Uterus (tissue), 4 donors: Measurements from ENCODE around the gene BLMH. TPM values are rescaled to one million over a fixed set of nuclear protein-coding genes. Genes with fewer than 3 reads are reported as not detected.

Experiments used
- DNase-seq, 2 donors: peaks; one replicate each; pipeline ENCODE4 v3.0.0-alpha.2; 2019 to 2020
- H3K27ac ChIP-seq, 2 donors: fragments of 200-600 bp; sonication (generic); 1 replicate in 1 of 2; 2 replicates in 1 of 2; pipeline ENCODE4 v1.5.1; 2016 to 2018
- H3K27me3 ChIP-seq, 2 donors: fragments of 200-600 bp; sonication (generic); one replicate each; pipeline ENCODE4 v1.5.1; 2018 to 2019; ENCODE audit warnings: control low read depth in 1 of 2
- H3K36me3 ChIP-seq, 2 donors: fragments of 200-600 bp; sonication (generic); one replicate each; pipeline ENCODE4 v1.5.1; 2019; ENCODE audit warnings: control low read depth in 1 of 2
- H3K4me1 ChIP-seq, 2 donors: fragments of 200-600 bp; sonication (generic); one replicate each; pipeline ENCODE4 v1.5.1; 2018 to 2019; ENCODE audit warnings: control low read depth in 1 of 2
- H3K4me3 ChIP-seq, 2 donors: fragments of 200-600 bp; sonication (generic); 1 replicate in 1 of 2; 2 replicates in 1 of 2; pipeline ENCODE4 v1.5.1; 2018 to 2019; ENCODE audit warnings: mild to moderate bottlenecking in 1 of 2
- H3K9me3 ChIP-seq, 2 donors: fragments of 200-600 bp; sonication (generic); one replicate each; pipeline ENCODE4 v1.5.1; 2019; ENCODE audit warnings: control low read depth in 1 of 2
- CTCF ChIP-seq, 4 experiments: fragments of 200-600 bp in 2 of 4; fragments of 450-650 bp in 2 of 4; sonication (generic) in 2 of 4; IDR thresholded peaks; one replicate each; pipeline ENCODE4 v1.5.1; 2016 to 2019; ENCODE audit warnings: antibody characterized with exemption in 4 of 4, mild to moderate bottlenecking in 2 of 4, moderate library complexity in 1 of 4
- POLR2A ChIP-seq, 2 donors: fragments of 450-650 bp; IDR thresholded peaks; one replicate each; pipeline ENCODE4 v1.6.1; 2016; ENCODE audit warnings: antibody characterized with exemption in 2 of 2, mild to moderate bottlenecking in 1 of 2, moderate library complexity in 1 of 2
- intact Hi-C: fragments of 100-400 bp; cut with DNase I; formaldehyde crosslinking; loops from one replicate; pipeline ENCODE4 v1.15.1; 2023; ENCODE audit warnings: low total_unique reads
- total RNA-seq, 4 donors: library from RNA; depleted of rRNA in 3 of 4; stranded (reverse); fragments of >200 nt in 3 of 4; gene quantifications; one replicate each; pipeline versions ENCODE4 v1.1.0 to v1.2.4, GENCODE V29; 2014 to 2023
- donor health status: DM: yes; HTN: yes; CAD: no.

BLMH gene
- total RNA-seq, 4 donors from 2014 or later: 13.6 to 68.8 (median 33.3) TPM

DNA sequence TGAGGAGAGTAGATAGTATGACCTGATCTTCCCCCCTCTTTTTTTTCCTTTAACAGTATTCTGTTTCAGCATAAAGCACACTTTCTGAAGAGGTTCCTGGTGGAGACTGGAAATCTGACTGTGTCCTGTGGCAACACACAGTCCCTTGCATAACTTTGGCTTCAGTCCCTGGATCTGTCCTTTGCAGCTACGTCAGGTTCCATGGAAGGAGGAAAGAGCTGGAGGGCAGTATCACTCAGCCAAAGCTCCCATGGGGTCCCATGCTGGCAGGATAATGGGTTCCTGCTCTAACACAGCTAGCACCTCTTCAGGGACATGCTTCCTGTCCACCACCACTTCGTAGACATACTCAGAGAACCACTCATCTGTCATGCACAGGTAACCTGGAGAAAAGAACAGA is 43.0 kb downstream of the BLMH start:
- Histone ChIP-seq H3K4me3 (no peak overlapping the region), H3K27me3 (no peaks in the 10 kb centered on the region), H3K36me3 (no peaks in the 10 kb centered on the region), H3K4me1 (no peaks in the 10 kb centered on the region), H3K9me3 (no peaks in the 10 kb centered on the region), H3K27ac (no peak overlapping the region)
- TF ChIP-seq POLR2A (IDR thresholded peaks at IDR 0.05): no peak
- no peak for TF ChIP-seq CTCF (IDR thresholded peaks at IDR 0.05)
- no peak for DNase-seq
- intact Hi-C loops: no loop called here

DNA sequence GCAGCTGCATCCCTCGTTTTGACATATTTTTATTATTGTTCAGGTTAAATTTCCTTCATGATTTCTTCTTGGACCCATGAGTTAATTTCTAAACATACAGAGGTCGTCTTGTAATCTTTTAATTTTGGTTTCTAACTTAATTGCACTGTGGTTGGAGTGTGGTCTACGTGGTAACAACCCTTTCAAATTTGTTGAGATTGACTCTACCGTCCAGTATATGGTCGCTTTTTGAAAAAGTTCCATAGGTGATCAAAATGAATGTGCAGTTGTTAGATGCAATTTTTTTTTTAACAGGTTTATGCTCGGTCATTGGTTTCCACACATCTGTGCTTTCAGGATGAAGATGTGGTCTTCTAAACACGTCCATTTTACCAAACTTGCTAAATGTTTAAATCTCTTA is 45.3 kb downstream of the BLMH start:
- Histone ChIP-seq H3K4me3 (no peak overlapping the region), H3K27me3 (no peaks in the 10 kb centered on the region), H3K36me3 (no peaks in the 10 kb centered on the region), H3K4me1 (no peaks in the 10 kb centered on the region), H3K27ac (no peak overlapping the region), H3K9me3 (no peaks in the 10 kb centered on the region)
- intact Hi-C loops: no loop called here
- no peak for DNase-seq
- TF ChIP-seq CTCF (IDR thresholded peaks at IDR 0.05) (no peak), POLR2A (IDR thresholded peaks at IDR 0.05) (no peak)

DNA sequence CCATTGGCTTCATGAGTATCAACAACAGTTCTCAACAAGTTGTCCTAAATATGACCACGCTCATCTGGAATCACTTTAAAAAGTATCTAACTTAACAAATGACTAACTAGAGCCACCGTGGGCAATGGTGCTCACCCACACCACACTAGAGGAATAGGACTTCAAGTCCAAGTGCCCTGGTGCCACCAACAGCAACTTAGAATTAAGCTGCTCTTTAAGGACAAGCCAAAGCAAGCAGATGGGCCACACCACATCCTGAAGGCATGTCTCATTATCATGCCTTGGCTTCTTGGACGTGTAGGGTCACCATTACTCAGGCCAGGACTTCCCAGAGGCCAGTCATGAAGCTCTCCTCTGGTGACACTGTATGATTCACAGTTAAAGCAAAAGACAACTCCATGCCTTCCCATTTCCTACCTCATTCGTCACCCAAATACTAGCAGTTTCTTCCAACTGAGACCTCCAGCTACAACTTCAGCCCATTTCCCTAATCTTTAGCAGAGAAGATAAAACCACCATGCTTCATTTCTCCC is 46.8 kb downstream of the BLMH start:
- peaks cover 0 to 2% of the 10 kb centered on the region in 2 donors for H3K27me3 ChIP-seq
- H3K4me1 ChIP-seq: no peaks in the 10 kb centered on the region
- no peak overlapping the region for H3K27ac ChIP-seq
- intact Hi-C loops: no loop called here
- no peak overlapping the region for H3K4me3 ChIP-seq
- no peak for DNase-seq
- TF ChIP-seq CTCF (IDR thresholded peaks at IDR 0.05): no peak
- no peak for TF ChIP-seq POLR2A (IDR thresholded peaks at IDR 0.05)
- no peaks in the 10 kb centered on the region for H3K36me3 ChIP-seq
- H3K9me3 ChIP-seq: no peaks in the 10 kb centered on the region

DNA sequence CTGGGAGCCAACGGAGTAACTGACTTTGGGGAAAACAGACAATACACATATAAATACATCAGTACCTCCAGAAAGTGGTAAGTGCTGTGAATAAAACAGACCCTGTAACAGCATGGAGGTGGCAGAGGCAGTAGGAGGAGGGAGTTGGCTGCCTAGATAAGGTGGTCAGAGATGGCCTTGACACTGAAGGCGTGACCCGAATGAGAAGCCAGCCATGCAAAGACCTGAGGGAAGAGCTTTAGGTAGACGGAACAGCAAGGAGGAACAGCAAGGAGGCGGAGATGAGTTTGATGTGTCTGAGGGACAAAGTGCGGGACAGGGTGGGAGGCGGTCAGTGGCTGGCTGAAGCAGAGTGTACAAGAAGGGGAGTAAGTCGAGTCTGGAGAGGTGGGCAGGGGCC is 48.2 kb downstream of the BLMH start:
- Histone ChIP-seq H3K4me3 (no peak overlapping the region), H3K9me3 (no peaks in the 10 kb centered on the region), H3K36me3 (no peaks in the 10 kb centered on the region), H3K27me3 (peaks cover 1 to 7% of the 10 kb centered on the region in 2 donors), H3K4me1 (no peaks in the 10 kb centered on the region), H3K27ac (no peak overlapping the region)
- TF ChIP-seq CTCF (IDR thresholded peaks at IDR 0.05) (no peak), POLR2A (IDR thresholded peaks at IDR 0.05) (no peak)
- intact Hi-C loops: no loop called here
- DNase-seq: no peak

- intact Hi-C loops: no loop called here
- no peak for DNase-seq
- TF ChIP-seq CTCF (IDR thresholded peaks at IDR 0.05): no peak
- TF ChIP-seq POLR2A (IDR thresholded peaks at IDR 0.05): no peak
- H3K4me3 ChIP-seq: no peak overlapping the region
- H3K27ac ChIP-seq: no peak overlapping the region
- H3K4me1 ChIP-seq: peaks cover 0 to under 1% of the 10 kb centered on the region in 2 donors
- no peaks in the 10 kb centered on the region for H3K9me3 ChIP-seq
- peaks cover 4 to 12% of the 10 kb centered on the region in 2 donors for H3K27me3 ChIP-seq
- H3K36me3 ChIP-seq: no peaks in the 10 kb centered on the region
Observed at GRCh38 chr17:30243002-30243401, 48.7 kb downstream of the BLMH start.
